HG02884 (cell line): Measurements from ENCODE around the gene SPON1.
"Not testable (repeated sequence)": the region's sequence is repeated elsewhere in the genome, so short reads cannot be mapped to it uniquely, and the experiment has no call there.

ENCODE experiments used
- ATAC-seq: cut with Tn5 transposase; IDR thresholded peaks from one replicate; pipeline ENCODE4 v1.9.1; 2021; ENCODE audit warnings: mild to moderate bottlenecking, moderate library complexity; ENCODE audit not compliant: unreplicated experiment

The SPON1 gene

GRCh38 chr11:14232652-14233051 lies 270.1 kb downstream of the SPON1 start:
- no peak for ATAC-seq

GRCh38 chr11:14234446-14234845 lies 271.9 kb downstream of the SPON1 start:
- no peak for ATAC-seq

- ATAC-seq = no peak
Observed at GRCh38 chr11:14235701-14236100, 273.2 kb downstream of the SPON1 start.

GRCh38 chr11:14237444-14237961 lies 275.0 kb downstream of the SPON1 start:
- peak; percentile 96 for ATAC-seq

- no peak for ATAC-seq
Observed at GRCh38 chr11:14240221-14240620, 277.7 kb downstream of the SPON1 start.

- ATAC-seq = no peak
Observed at GRCh38 chr11:14240951-14241350, 278.4 kb downstream of the SPON1 start.

- ATAC-seq = no peak
Observed at GRCh38 chr11:14242187-14242586, 279.7 kb downstream of the SPON1 start.

GRCh38 chr11:14242733-14243132 lies 280.2 kb downstream of the SPON1 start:
- no peak for ATAC-seq

GRCh38 chr11:14244926-14245325 lies 282.4 kb downstream of the SPON1 start:
- ATAC-seq = no peak

GRCh38 chr11:14245444-14245843 lies 282.9 kb downstream of the SPON1 start:
- ATAC-seq = no peak

- no peak for ATAC-seq
Observed at GRCh38 chr11:14248580-14248981, 286.1 kb downstream of the SPON1 start.

GRCh38 chr11:14249121-14249963 lies 286.8 kb downstream of the SPON1 start:
- ATAC-seq = no peak

- no peak for ATAC-seq
Observed at GRCh38 chr11:14251754-14252153, 289.2 kb downstream of the SPON1 start.

GRCh38 chr11:14252501-14252900 lies 290.0 kb downstream of the SPON1 start:
- not testable (repeated sequence) for ATAC-seq

GRCh38 chr11:14253421-14253820 lies 290.9 kb downstream of the SPON1 start:
- no peak for ATAC-seq

- ATAC-seq = no peak
Observed at GRCh38 chr11:14253840-14254239, 291.3 kb downstream of the SPON1 start.

GRCh38 chr11:14254533-14255237 lies 292.2 kb downstream of the SPON1 start:
- no peak for ATAC-seq

GRCh38 chr11:14255238-14255534 lies 292.7 kb downstream of the SPON1 start:
- no peak for ATAC-seq

- no peak for ATAC-seq
Observed at GRCh38 chr11:14258221-14258935, 295.9 kb downstream of the SPON1 start.

- no peak for ATAC-seq
Observed at GRCh38 chr11:14259186-14259784, 296.8 kb downstream of the SPON1 start.

GRCh38 chr11:14259878-14260277 lies 297.4 kb downstream of the SPON1 start:
- no peak for ATAC-seq
